NCI-H69 (cell line): ENCODE data around the gene GXYLT2.
A peak's percentile ranks its signal among the peaks of the same experiment; 100 is the strongest.

Experiments
- DNase-seq: peaks from one replicate; lab custom pipeline; 2025; lab: John Stamatoyannopoulos, UW

Gene GXYLT2

GRCh38 chr3:73018298-73018697, 130.5 kb downstream of the GXYLT2 start:
- no peak for DNase-seq

- DNase-seq = no peak
These were observed 131.1 kb downstream of the GXYLT2 start for GRCh38 chr3:73018790-73019441.

GRCh38 chr3:73021301-73021835, 133.5 kb downstream of the GXYLT2 start:
- no peak for DNase-seq

GRCh38 chr3:73024836-73025235, 137.0 kb downstream of the GXYLT2 start:
- DNase-seq = no peak

- peak; percentile 37 for DNase-seq
These were observed 138.4 kb downstream of the GXYLT2 start for GRCh38 chr3:73026111-73026759.
